ENCODE results near the gene CNGA4.

The CNGA4 gene, protein sequence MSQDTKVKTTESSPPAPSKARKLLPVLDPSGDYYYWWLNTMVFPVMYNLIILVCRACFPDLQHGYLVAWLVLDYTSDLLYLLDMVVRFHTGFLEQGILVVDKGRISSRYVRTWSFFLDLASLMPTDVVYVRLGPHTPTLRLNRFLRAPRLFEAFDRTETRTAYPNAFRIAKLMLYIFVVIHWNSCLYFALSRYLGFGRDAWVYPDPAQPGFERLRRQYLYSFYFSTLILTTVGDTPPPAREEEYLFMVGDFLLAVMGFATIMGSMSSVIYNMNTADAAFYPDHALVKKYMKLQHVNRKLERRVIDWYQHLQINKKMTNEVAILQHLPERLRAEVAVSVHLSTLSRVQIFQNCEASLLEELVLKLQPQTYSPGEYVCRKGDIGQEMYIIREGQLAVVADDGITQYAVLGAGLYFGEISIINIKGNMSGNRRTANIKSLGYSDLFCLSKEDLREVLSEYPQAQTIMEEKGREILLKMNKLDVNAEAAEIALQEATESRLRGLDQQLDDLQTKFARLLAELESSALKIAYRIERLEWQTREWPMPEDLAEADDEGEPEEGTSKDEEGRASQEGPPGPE

DNA sequence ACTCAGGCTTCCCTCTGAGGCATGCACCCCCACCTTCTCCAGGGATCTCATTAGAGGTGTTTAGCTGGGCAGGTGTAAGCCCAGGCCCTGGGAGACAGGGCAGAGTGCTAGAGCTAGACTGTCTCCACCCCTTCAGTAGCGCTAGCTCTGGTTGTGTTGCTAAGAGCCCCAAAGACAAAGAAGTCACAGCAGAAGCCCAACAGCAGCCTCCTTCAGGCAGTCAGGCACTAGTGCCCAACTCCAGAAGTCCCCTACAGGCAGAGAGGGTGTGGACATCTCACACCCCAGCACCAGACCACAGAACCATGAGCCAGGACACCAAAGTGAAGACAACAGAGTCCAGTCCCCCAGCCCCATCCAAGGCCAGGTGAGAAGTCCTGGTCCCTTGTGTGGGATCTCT is at the start of gene CNGA4:
Gene CNGA4 (plus strand): TSS at position 188 of the 400 bp plus-strand sequence. CDS start 118 bp downstream, at position 306.
- TF ChIP-seq CTCF (conservative IDR thresholded peaks at IDR 0.05) (no peak), ZFX (IDR thresholded peaks at IDR 0.05) (no peak)
- no peak within 1 kb of the TSS for H3K27ac ChIP-seq

DNA sequence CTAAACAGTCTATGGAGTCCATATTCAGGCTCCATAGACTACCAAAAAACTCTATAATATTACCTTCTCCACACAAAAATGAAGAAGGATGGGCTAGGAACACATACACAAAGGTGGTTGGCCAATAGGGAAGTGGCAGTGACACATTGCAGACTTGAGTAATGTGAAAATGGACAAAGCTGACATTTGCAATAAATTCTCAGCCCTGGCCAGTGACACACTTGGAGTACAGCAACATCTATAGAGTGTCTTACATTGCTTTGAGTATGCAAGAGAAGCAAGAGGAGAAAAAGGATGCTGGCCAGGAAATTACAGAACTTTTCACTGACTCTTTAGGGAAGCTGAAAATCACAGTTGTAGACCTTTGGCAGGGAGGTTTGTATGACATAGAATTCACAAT is 47.1 kb upstream of the CNGA4 start:
- H3K27ac ChIP-seq, result no peak overlapping the region
- TF ChIP-seq CTCF (conservative IDR thresholded peaks at IDR 0.05) (no peak), ZFX (IDR thresholded peaks at IDR 0.05) (no peak)

GRCh38 chr11:6194065-6194581 is 44.8 kb upstream of the CNGA4 start:
- no peak for TF ChIP-seq CTCF (conservative IDR thresholded peaks at IDR 0.05)
- TF ChIP-seq ZFX (IDR thresholded peaks at IDR 0.05), result no peak
- H3K27ac ChIP-seq, result no peak overlapping the region

- no peak overlapping the region for H3K27ac ChIP-seq
- TF ChIP-seq ZFX (IDR thresholded peaks at IDR 0.05) (no peak), CTCF (conservative IDR thresholded peaks at IDR 0.05) (no peak)
Measured at GRCh38 chr11:6196396-6196795, 42.5 kb upstream of the CNGA4 start.

DNA sequence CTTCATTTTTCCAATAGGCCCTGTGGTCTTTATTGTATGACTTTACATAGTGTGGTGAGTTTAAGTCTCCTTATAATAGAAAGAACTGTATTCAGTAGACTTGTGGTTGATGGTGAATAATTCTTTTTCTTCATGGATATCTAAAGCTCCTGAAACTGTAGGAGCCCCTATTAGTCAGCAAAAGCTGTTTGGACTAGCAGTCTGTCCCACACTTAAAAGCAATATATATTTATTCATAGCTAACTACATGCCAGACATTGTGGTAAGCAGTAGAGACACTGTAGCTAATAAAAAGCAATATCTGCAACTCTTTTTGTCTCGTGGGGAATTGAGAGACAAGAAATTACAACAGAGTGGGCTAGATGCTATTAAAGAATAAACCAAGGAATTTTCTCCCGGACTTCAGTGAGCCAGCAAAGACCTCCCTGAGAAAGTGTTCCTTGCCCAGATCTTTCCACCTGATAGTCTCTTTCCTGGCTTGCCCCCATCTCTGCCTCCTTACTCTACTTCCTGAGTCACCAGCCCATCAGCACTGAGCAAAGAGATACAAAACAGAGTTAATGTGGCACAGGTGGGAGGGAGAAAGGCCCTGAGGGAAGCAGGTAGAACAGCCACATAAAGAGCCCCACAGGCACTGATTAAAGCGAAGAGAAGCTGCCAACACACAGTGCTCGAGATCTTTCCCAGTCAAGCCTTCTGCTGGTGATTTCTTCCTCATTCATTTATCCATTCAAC is 41.3 kb upstream of the CNGA4 start:
- H3K27ac ChIP-seq, result no peak overlapping the region
- no peak for TF ChIP-seq CTCF (conservative IDR thresholded peaks at IDR 0.05)
- TF ChIP-seq ZFX (IDR thresholded peaks at IDR 0.05), result no peak

DNA sequence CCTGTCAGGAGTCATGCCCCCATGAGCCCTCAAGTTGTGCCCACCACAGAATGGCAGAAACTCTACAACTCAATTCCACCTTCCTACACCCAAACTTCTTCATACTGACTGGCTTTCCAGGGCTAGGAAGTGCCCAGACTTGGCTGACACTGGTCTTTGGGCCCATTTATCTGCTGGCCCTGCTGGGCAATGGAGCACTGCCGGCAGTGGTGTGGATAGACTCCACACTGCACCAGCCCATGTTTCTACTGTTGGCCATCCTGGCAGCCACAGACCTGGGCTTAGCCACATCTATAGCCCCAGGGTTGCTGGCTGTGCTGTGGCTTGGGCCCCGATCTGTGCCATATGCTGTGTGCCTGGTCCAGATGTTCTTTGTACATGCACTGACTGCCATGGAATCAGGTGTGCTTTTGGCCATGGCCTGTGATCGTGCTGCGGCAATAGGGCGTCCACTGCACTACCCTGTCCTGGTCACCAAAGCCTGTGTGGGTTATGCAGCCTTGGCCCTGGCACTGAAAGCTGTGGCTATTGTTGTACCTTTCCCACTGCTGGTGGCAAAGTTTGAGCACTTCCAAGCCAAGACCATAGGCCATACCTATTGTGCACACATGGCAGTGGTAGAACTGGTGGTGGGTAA is 39.6 kb upstream of the CNGA4 start, which contains the start of gene OR52W1:
Gene OR52W1 (plus strand): TSS at position 51 of the 637 bp plus-strand sequence. CDS start 0 bp downstream, at position 51.
- TF ChIP-seq ZFX (IDR thresholded peaks at IDR 0.05), result no peak
- TF ChIP-seq CTCF (conservative IDR thresholded peaks at IDR 0.05), result no peak

More for the DNA sequence above, 39.6 kb upstream of the CNGA4 start, which contains the start of gene OR52W1:
- H3K27ac ChIP-seq, result no peak within 1 kb of the TSS
